Measurements from ENCODE around the gene GPR87.

The GPR87 gene

GRCh38 chr3:151283387-151283786 is 33.2 kb downstream of the GPR87 start:
- no peak for DNase-seq

- peak in 2 of 56 donors; percentile 24 to 31 for DNase-seq
These were observed 33.7 kb downstream of the GPR87 start for GRCh38 chr3:151282921-151283320.

- no peak for DNase-seq
These were observed 34.8 kb downstream of the GPR87 start for GRCh38 chr3:151281671-151282324.

- no peak for DNase-seq
These were observed 38.4 kb downstream of the GPR87 start, which contains the start of gene P2RY14 for GRCh38 chr3:151278230-151278629. Gene P2RY14, minus strand, starts transcription at chr3:151278542. Its CDS starts 64,226 bp downstream, at chr3:151214316.

DNA sequence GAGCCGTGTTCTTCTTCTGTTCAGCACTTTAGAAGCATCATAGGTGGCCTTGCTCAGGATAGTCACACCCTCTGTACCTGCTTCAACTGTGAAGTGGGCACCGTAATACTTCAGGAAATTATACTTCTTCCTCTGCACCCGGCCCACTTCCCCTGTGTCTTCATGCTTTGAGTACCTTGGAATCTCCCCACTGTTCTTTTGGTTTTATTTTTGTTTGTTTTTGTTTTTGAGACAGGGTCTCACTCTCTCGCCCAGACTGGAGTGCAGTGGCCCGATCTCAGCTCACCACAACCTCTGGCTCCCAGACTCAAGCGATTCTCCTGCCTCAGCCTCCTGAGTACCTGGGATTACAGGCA is 40.0 kb downstream of the GPR87 start:
- DNase-seq = no peak

- no peak for DNase-seq
These were observed 40.5 kb downstream of the GPR87 start for GRCh38 chr3:151276038-151276686.

DNA sequence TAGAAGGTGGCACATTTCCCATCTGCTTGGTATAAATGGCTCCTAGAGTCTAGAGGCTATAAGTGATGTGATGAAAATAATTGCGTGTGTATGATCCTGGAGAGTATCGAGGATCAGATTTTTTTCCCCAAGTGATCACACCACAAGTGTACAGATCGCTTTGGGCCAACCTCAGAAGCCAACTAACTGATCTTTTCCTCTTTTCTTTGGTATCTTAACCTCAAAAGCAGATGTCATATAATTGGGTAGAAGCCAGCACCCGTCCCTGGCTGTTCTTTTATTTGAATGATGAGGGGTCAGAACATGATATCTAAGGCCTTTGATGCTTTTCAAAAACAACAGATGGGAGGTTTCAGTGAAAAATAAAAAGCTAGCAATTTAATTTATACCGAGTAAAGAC is 41.5 kb downstream of the GPR87 start:
- DNase-seq = no peak

DNA sequence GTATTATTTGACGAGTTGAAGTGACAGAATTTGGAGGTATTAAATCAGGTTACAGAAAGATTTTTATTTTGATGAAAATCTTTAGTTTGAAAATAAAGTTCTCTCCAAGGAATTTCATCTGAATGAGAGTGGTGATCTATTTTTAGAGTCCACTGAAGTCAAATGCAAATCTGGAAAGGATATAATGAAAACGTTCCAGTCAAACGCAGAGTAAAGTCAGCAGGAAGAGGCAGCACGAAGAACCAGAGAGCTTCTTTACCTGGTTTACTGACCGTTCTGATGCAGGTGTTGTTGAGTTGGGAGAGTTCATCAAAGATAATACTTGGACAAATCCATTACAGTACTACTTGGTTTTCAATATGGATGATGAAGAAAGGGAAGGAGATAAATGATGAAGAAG is 47.0 kb downstream of the GPR87 start:
- DNase-seq = no peak

DNA sequence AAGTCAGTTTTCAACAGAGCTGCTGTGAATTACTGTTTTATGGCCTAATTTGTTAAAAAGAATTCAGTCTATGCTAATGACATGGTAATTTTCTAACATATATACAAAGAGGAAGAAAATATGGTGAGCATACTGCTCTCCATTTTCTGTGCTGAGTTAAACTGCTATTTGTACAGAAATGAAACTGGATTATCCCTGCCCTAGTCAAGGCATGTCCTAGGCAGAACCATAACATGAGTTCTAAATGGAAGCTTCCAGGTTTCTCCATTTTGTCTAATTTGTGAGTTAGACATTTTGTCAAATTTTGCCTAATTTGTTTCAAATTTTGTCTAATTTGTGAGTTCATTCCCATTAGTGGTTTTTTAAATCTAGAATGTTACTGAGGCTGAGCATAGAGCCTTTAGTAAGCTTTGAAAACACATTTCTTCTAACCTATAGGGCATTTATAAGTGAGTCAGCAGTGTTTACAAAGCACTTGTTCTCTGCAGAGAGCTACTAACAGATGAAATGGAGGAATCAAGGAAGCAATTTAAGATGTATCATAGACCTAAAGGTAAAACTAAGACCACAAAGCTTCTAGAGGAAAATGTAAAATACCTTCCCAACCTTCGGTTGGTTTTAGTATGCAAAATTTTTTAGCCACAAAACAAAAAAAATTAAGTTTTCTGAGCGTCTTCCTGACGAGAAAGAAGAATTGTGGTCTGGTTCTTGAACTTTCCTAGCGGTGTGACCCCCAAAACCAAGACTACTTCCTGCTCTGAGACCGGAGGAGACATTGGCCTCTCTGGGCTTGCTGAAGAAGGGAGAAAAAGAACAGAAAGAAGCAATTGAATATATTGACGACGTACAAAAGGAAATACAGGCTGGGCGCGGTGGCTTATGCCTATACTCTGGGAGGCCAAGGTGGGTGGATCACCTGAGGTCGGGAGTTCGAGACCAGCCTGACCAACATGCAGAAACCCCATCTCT is 48.1 kb downstream of the GPR87 start:
- no peak for DNase-seq

GRCh38 chr3:151267066-151267465 is 49.6 kb downstream of the GPR87 start:
- DNase-seq = no peak

- peak in 2 of 56 donors; percentile 10 to 14 for DNase-seq
These were observed 50.8 kb downstream of the GPR87 start for GRCh38 chr3:151265866-151266265.

- no peak for DNase-seq
These were observed 51.5 kb downstream of the GPR87 start for GRCh38 chr3:151265166-151265565.

DNA sequence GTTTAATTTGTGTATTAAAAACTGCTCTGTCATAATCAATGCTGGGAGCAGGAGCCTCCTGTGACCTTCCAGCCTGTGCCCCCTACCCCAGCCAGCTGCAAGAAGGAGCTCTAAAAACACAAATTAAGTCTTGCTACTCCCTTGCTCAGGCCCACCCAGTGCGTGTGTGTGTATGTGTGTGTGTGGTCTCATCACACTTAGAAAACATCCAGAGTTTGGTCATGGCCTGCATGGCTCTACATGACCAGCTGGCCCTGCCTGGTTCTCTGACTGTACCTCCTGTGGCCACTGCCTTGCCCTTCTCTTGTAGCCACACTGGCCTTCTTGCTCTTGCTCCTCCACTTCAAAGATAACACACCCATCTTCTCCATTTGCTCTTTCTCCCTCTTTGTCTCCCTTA is 52.0 kb downstream of the GPR87 start:
- DNase-seq = no peak

GRCh38 chr3:151262871-151263525 is 53.6 kb downstream of the GPR87 start:
- DNase-seq = no peak

- DNase-seq = no peak
These were observed 57.0 kb downstream of the GPR87 start for GRCh38 chr3:151259664-151260063.

DNA sequence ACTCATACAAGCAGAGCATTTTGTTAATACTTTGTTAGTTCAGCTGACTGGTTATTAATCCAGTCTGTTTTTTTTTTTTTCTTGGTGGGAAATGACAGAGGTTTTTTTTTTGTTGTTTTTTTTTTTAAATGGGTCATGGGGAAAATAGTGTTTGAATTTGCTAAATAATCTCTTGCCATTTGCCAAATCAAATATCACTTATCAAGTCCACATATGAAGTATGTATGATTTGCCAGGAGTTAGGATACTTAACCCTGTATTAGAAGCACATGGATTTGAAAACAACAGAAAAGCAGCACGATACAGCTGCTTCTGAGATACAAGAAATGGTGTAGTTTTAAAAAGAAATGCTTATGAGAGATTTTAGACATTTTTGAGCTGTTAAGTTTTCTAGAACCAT is 59.9 kb downstream of the GPR87 start:
- DNase-seq = no peak

- no peak for DNase-seq
These were observed 67.8 kb downstream of the GPR87 start for GRCh38 chr3:151248772-151249337.

Measured in amygdala (tissue), 56 donors.